Omental fat pad (tissue), 4 donors: ENCODE measurements around the gene POLR2H. TPM values are rescaled to one million over a fixed set of nuclear protein-coding genes. Genes with fewer than 3 reads are reported as not detected.

Source experiments
- ATAC-seq: fragments of 150-250 bp; one replicate; pipeline ENCODE4 v1.9.1; 2016; ENCODE audit warnings: mild to moderate bottlenecking, moderate library complexity; ENCODE audit not compliant: low FRiP score
- DNase-seq: peaks from one replicate; pipeline ENCODE4 v3.0.0-alpha.2; 2019; ENCODE audit warnings: low spot score
- total RNA-seq, 4 donors: library from RNA; depleted of rRNA; stranded (reverse); fragments of >200 nt; gene quantifications; one replicate each; pipeline ENCODE4 v1.1.0, GENCODE V29; 2016
- TF ChIP-seq, protein P1 (sequence below), 3 donors: fragments of 450-650 bp; IDR thresholded peaks; one replicate each; pipeline ENCODE4 v1.5.1; 2016 to 2017; ENCODE audit warnings: antibody characterized with exemption in 3 of 3, mild to moderate bottlenecking in 3 of 3, moderate library complexity in 2 of 3

POLR2H gene
- total RNA-seq, 4 donors from 2014 or later: 63.9 to 110 (median 89.3) TPM

DNA sequence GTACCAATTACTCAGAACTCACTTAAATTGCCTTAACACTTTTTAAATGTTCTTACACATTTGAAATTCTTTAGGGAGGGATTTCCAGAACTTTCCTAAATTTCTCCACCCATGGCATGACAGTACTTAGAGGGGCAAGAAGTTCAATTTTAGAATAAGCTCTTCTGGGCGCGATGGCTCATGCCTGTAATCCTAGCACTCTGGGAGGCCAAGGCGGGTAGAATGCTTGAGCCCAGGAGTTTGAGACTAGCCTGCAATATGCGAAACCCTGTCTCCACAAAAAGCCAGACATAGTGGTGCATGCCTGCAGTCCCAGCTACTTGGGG, 13.5 kb upstream of the POLR2H start:
- no peak for DNase-seq
- TF ChIP-seq, protein P1, sequence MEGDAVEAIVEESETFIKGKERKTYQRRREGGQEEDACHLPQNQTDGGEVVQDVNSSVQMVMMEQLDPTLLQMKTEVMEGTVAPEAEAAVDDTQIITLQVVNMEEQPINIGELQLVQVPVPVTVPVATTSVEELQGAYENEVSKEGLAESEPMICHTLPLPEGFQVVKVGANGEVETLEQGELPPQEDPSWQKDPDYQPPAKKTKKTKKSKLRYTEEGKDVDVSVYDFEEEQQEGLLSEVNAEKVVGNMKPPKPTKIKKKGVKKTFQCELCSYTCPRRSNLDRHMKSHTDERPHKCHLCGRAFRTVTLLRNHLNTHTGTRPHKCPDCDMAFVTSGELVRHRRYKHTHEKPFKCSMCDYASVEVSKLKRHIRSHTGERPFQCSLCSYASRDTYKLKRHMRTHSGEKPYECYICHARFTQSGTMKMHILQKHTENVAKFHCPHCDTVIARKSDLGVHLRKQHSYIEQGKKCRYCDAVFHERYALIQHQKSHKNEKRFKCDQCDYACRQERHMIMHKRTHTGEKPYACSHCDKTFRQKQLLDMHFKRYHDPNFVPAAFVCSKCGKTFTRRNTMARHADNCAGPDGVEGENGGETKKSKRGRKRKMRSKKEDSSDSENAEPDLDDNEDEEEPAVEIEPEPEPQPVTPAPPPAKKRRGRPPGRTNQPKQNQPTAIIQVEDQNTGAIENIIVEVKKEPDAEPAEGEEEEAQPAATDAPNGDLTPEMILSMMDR (IDR thresholded peaks at IDR 0.05): no peak
- peak; percentile 20 for ATAC-seq

DNA sequence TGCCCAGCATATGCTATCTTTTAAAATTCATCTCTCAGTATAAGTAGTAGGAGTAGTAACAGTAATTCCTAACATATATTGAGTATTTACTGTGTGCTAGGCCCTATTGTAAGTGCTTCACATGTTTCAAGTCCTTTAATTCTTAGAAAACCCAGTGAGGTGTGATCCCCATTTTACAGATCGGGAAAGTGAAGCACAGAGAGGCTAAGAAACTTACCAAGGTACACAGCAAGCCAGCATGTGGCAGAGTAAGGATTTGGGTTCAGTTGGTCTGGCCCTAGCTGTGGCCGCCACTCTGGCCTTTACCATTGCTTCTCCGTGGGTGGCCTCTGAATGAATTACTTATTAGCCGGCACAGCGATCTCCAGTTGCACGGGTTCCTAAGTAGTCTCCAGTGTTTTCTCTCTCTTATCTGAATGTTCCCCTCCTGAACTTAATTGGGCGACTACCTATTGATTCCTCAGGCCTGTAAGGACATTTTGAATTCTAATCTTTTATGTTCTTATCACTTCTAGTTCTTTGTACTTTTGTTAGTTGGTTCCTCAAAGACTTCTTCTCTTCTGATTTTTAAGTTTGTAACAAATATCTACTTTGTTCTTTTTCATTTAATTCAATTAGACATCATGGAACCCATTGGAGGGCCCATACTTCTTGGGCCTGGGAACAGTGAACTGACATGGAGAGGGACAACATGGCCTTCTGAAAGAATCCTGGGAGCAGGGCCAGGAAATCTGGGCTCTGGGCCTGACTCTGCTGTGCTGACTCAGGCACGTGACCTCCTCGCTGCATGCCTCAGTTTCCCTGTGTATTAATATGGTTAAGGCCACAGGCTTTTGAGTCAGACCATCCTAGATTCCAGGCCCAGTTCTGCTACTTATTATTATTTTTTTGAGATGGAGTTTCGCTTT, 11.7 kb upstream of the POLR2H start:
- DNase-seq: no peak
- TF ChIP-seq, protein P1 (IDR thresholded peaks at IDR 0.05): no peak
- no peak for ATAC-seq

GRCh38 chr3:184350618-184351017, 10.9 kb upstream of the POLR2H start:
- DNase-seq (no peak), ATAC-seq (no peak)
- TF ChIP-seq, protein P1 (IDR thresholded peaks at IDR 0.05): no peak

- ATAC-seq (peak; percentile 1), DNase-seq (no peak)
- TF ChIP-seq, protein P1 (IDR thresholded peaks at IDR 0.05): no peak
Measured at GRCh38 chr3:184351511-184352148, 9.9 kb upstream of the POLR2H start.

DNA sequence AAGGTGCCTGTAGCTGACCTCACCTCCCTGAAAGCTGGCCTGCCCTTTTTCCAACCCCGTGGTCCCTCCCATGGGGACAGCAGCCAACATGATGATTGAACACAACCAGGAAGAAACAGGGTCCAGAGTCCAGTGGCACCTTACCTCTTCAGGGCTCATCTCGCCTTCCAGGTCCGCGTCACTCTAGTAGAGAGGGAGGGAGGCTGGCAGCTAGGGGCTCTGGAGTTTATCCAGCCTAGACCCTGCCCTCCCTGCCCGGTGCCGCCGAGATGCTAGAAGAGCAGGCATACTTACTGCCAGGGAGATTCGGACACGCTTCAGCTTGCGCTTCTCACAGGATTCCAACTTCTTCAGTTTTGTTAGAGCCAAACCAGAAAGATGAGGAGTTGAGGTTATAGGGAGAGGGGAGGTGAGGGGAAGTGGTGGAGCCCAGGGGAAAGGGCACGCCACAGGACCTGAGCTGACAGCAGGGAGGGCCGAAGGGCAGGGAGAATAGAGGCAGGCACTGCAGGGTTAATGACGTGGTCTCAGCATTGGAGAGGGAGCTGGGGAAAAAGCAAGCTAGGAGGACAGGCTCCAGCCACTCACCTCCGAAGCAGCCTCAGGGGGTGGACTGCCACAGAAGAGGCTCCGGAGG, 9.2 kb upstream of the POLR2H start:
- TF ChIP-seq, protein P1 (IDR thresholded peaks at IDR 0.05): no peak
- ATAC-seq: peak; percentile 43
- DNase-seq: no peak

GRCh38 chr3:184352897-184353545, 8.5 kb upstream of the POLR2H start:
- ATAC-seq (no peak), DNase-seq (no peak)
- TF ChIP-seq, protein P1 (IDR thresholded peaks at IDR 0.05): no peak
